Testis (tissue), 3 donors: ENCODE results near the gene ICE2. TPM values are rescaled to one million over a fixed set of nuclear protein-coding genes. Genes with fewer than 3 reads are reported as not detected.

ENCODE experiments used
- DNase-seq: peaks from one replicate; pipeline ENCODE4 v3.0.0-alpha.2; 2019
- H3K27ac ChIP-seq, 2 donors: fragments of 200-600 bp; sonication (generic); one replicate each; pipeline ENCODE4 v1.5.1; 2019
- H3K27me3 ChIP-seq: fragments of 200-600 bp; sonication (generic); one replicate; pipeline ENCODE4 v1.5.1; 2019
- H3K36me3 ChIP-seq: fragments of 200-600 bp; sonication (generic); one replicate; pipeline ENCODE4 v1.5.1; 2017; ENCODE audit warnings: low read depth; ENCODE audit errors: missing control alignments
- H3K4me1 ChIP-seq: fragments of 200-600 bp; sonication (generic); one replicate; pipeline ENCODE4 v1.5.1; 2019
- H3K4me3 ChIP-seq, 2 donors: fragments of 200-600 bp; sonication (generic); one replicate each; pipeline ENCODE4 v1.5.1; 2017 to 2019
- H3K9me3 ChIP-seq: fragments of 200-600 bp; sonication (generic); one replicate; pipeline ENCODE4 v1.5.1; 2017
- POLR2A ChIP-seq: fragments of 450-650 bp; IDR thresholded peaks from one replicate; pipeline ENCODE4 v1.6.1; 2017; ENCODE audit warnings: antibody characterized with exemption, mild to moderate bottlenecking, moderate library complexity
- WGBS, 2 donors: methylation state at CpG; one replicate each; pipeline ENCODE4 v1.1.5; 2018; 5-methylcytosine and 5-hydroxymethylcytosine counted together
- intact Hi-C: fragments of 100-400 bp; cut with DNase I; formaldehyde crosslinking; loops from one replicate; pipeline ENCODE4 v1.15.1; 2023; ENCODE audit warnings: low total_unique reads
- polyA plus RNA-seq: library from polyadenylated mRNA; stranded (reverse); fragments of 350-450 nt; fragmentation: Illumina TruSeq; extraction: RNeasy Lipid Tissue Mini Kit (QIAGEN cat#74804); gene quantifications from one replicate; pipeline ENCODE4 v1.2.3, GENCODE V29; 2014; ENCODE audit warnings: low read depth, low replicate concordance; ENCODE audit not compliant: insufficient read depth
- total RNA-seq, 2 donors: library from RNA; depleted of rRNA; stranded (reverse); fragments of >200 nt; gene quantifications; one replicate each; pipeline ENCODE4 v1.2.3, GENCODE V29; 2016
- TF ChIP-seq, protein P1 (sequence below), 3 experiments: fragments of 450-650 bp in 2 of 3; fragments of 200-600 bp in 1 of 3; sonication (generic) in 1 of 3; IDR thresholded peaks; one replicate each; pipeline ENCODE4 v1.5.1; 2016 to 2019; ENCODE audit warnings: antibody characterized with exemption in 3 of 3, mild to moderate bottlenecking in 2 of 3, moderate library complexity in 1 of 3

Gene ICE2
- total and polyA plus RNA-seq, 3 donors from 2014 or later, result 24.3 to 48.3 (median 44.6) TPM

DNA sequence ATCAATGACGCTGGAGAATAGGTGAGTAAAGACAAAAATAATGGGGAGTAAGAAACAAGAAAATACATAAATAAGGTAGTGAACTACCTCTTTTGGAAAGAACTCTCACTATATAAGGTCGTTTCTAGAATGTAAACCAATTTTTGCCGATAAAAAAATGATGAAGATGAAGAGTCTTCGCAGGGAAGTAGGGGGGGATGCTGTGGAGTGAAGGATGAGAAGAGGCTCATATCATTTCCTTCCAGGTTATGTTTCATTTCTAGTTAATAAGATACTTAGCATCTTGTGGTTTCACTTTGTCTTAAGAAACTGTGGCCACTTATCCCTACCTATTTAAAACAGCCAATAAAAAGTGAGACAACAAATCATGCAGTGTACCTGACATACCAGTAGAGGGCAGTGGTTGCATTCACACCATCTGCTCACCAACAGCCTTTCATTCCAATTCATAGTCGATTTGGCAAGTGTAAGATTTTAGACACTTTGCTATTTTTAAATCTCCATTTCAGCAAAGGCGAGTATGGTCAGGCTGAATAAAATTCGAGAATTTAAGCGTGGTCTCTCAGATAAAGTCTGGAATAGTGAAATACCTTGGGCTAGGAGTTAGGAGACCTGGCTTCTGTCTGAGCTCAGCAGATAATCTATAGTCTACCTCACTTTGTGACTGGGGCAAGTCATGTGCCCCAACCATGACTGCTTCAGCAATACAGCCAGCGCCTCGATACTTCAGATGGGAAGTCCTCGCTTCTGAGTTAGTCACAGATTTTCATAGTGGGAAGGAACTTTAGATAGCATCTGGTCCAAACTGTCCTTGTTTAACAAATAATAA is 28.9 kb upstream of the ICE2 start:
- Histone ChIP-seq H3K27me3 (no peaks in the 10 kb centered on the region), H3K27ac (peak overlapping the region in 1 of 2 donors; percentile 22), H3K4me1 (peaks cover 27% of the 10 kb centered on the region), H3K4me3 (no peak overlapping the region), H3K9me3 (no peaks in the 10 kb centered on the region), H3K36me3 (no peaks in the 10 kb centered on the region)
- intact Hi-C loops, result no loop called here
- TF ChIP-seq, protein P1, sequence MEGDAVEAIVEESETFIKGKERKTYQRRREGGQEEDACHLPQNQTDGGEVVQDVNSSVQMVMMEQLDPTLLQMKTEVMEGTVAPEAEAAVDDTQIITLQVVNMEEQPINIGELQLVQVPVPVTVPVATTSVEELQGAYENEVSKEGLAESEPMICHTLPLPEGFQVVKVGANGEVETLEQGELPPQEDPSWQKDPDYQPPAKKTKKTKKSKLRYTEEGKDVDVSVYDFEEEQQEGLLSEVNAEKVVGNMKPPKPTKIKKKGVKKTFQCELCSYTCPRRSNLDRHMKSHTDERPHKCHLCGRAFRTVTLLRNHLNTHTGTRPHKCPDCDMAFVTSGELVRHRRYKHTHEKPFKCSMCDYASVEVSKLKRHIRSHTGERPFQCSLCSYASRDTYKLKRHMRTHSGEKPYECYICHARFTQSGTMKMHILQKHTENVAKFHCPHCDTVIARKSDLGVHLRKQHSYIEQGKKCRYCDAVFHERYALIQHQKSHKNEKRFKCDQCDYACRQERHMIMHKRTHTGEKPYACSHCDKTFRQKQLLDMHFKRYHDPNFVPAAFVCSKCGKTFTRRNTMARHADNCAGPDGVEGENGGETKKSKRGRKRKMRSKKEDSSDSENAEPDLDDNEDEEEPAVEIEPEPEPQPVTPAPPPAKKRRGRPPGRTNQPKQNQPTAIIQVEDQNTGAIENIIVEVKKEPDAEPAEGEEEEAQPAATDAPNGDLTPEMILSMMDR (IDR thresholded peaks at IDR 0.05), result peak; percentile 76 to 96 (median 92)
- no peak for TF ChIP-seq POLR2A
- 48 to 51% methylated on average over 11 of the region's 11 CpGs for WGBS, 2 donors
- peak; percentile 55 for DNase-seq

- H3K36me3 ChIP-seq, result no peaks in the 10 kb centered on the region
- no peaks in the 10 kb centered on the region for H3K27me3 ChIP-seq
- H3K4me1 ChIP-seq, result no peaks in the 10 kb centered on the region
- H3K27ac ChIP-seq, result no peak overlapping the region
- intact Hi-C loops, result no loop called here
- no peak for DNase-seq
- TF ChIP-seq POLR2A, result no peak
- TF ChIP-seq, protein P1 (IDR thresholded peaks at IDR 0.05), result no peak
- WGBS, 2 donors, result 93 to 95% methylated on average over 6 of the region's 6 CpGs
- no peaks in the 10 kb centered on the region for H3K9me3 ChIP-seq
- H3K4me3 ChIP-seq, result no peak overlapping the region
These were observed 17.9 kb upstream of the ICE2 start for GRCh38 chr15:60496853-60497252.

GRCh38 chr15:60494108-60494507 is 15.2 kb upstream of the ICE2 start:
- H3K4me3 ChIP-seq, result no peak overlapping the region
- H3K36me3 ChIP-seq, result no peaks in the 10 kb centered on the region
- no peak for TF ChIP-seq POLR2A
- TF ChIP-seq, protein P1 (IDR thresholded peaks at IDR 0.05), result no peak
- intact Hi-C loops, result no loop called here
- H3K27ac ChIP-seq, result no peak overlapping the region
- 74 to 87% methylated on average over 3 of the region's 3 CpGs for WGBS, 2 donors
- no peak for DNase-seq
- no peaks in the 10 kb centered on the region for H3K9me3 ChIP-seq
- H3K27me3 ChIP-seq, result no peaks in the 10 kb centered on the region
- no peaks in the 10 kb centered on the region for H3K4me1 ChIP-seq

- H3K4me3 ChIP-seq, result no peak overlapping the region
- no peak for DNase-seq
- no peaks in the 10 kb centered on the region for H3K9me3 ChIP-seq
- H3K4me1 ChIP-seq, result no peaks in the 10 kb centered on the region
- TF ChIP-seq, protein P1 (IDR thresholded peaks at IDR 0.05), result no peak
- no peak for TF ChIP-seq POLR2A
- no peak overlapping the region for H3K27ac ChIP-seq
- 88 to 95% methylated on average over 4 of the region's 4 CpGs for WGBS, 2 donors
- no peaks in the 10 kb centered on the region for H3K27me3 ChIP-seq
- intact Hi-C loops, result no loop called here
- no peaks in the 10 kb centered on the region for H3K36me3 ChIP-seq
These were observed 14.2 kb upstream of the ICE2 start for GRCh38 chr15:60493166-60493565.

DNA sequence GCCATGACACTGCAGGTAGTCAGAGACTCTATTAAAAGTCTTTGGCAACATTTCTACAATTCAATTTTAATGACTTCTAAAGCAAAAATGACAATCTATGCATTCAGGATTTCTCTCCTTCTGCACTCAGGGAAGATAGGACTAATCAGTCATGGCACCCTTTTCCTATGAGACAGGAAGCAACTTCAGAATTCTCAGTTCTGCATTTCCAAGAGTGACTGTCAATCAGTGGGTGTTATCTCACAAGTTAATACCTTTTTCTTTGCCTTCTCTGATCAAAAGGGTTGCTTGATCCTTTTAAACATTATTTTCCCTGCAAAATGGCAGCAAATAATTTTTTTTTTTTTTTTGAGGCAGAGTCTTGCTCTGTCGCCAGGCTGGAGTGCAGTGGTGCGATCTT is 7.8 kb upstream of the ICE2 start:
- Histone ChIP-seq H3K36me3 (no peaks in the 10 kb centered on the region), H3K27me3 (no peaks in the 10 kb centered on the region), H3K4me3 (no peak overlapping the region), H3K27ac (no peak overlapping the region), H3K9me3 (no peaks in the 10 kb centered on the region), H3K4me1 (no peaks in the 10 kb centered on the region)
- TF ChIP-seq, protein P1 (IDR thresholded peaks at IDR 0.05), result no peak
- TF ChIP-seq POLR2A, result no peak
- WGBS, 2 donors, result 86 to 96% methylated on average over 2 of the region's 2 CpGs
- intact Hi-C loops, result no loop called here
- DNase-seq, result no peak
